Ramos (cell line): ENCODE data around the gene ERVK3-1.
"Not testable (repeated sequence)": the region's sequence is repeated elsewhere in the genome, so short reads cannot be mapped to it uniquely, and the experiment has no call there.

Experiments
- in situ Hi-C: fragments of 300-500 bp; cut with MboI; formaldehyde crosslinking; loops from one replicate; pipeline ENCODE4 v1.14.3; 2022; ENCODE audit warnings: low sequenced_read_pairs; ENCODE audit not compliant: unreplicated experiment

The ERVK3-1 gene

GRCh38 chr19:58304255-58304654 lies 922 bp upstream of the ERVK3-1 start:
- in situ Hi-C loops, result no loop called here

GRCh38 chr19:58304748-58305064 lies 471 bp upstream of the ERVK3-1 start:
- in situ Hi-C loops, result no loop called here

- in situ Hi-C loops, result no loop called here
Measured at GRCh38 chr19:58305932-58306323, 751 bp downstream of the ERVK3-1 start.

- in situ Hi-C loops, result no loop called here
Measured at GRCh38 chr19:58307736-58308135, 2.6 kb downstream of the ERVK3-1 start.

GRCh38 chr19:58310685-58311084 lies 5.5 kb downstream of the ERVK3-1 start:
- in situ Hi-C loops, result not testable (repeated sequence)

GRCh38 chr19:58311345-58311865 lies 6.2 kb downstream of the ERVK3-1 start:
- in situ Hi-C loops, result no loop called here

GRCh38 chr19:58315580-58315979 lies 10.4 kb downstream of the ERVK3-1 start:
- in situ Hi-C loops, result no loop called here

- in situ Hi-C loops, result no loop called here
Measured at GRCh38 chr19:58317476-58318072, 12.4 kb downstream of the ERVK3-1 start.

GRCh38 chr19:58318297-58318696 lies 13.1 kb downstream of the ERVK3-1 start:
- in situ Hi-C loops, result no loop called here

- in situ Hi-C loops, result no loop called here
Measured at GRCh38 chr19:58319241-58319640, 14.1 kb downstream of the ERVK3-1 start.

GRCh38 chr19:58325311-58326022 lies 20.3 kb downstream of the ERVK3-1 start:
- in situ Hi-C loops, result no loop called here

GRCh38 chr19:58326501-58326913 lies 21.3 kb downstream of the ERVK3-1 start:
- in situ Hi-C loops, result no loop called here

GRCh38 chr19:58326914-58327726 lies 21.9 kb downstream of the ERVK3-1 start, which contains the start of gene ZSCAN22:
Gene ZSCAN22 (plus strand): TSS chr19:58326994. CDS start chr19:58334803, 7,809 bp downstream.
- in situ Hi-C loops, result no loop called here

GRCh38 chr19:58328999-58329398 lies 23.8 kb downstream of the ERVK3-1 start:
- in situ Hi-C loops, result no loop called here

- in situ Hi-C loops, result no loop called here
Measured at GRCh38 chr19:58330458-58330857, 25.3 kb downstream of the ERVK3-1 start.

GRCh38 chr19:58332697-58333096 lies 27.5 kb downstream of the ERVK3-1 start:
- in situ Hi-C loops, result no loop called here

- in situ Hi-C loops, result no loop called here
Measured at GRCh38 chr19:58334691-58335249, 29.6 kb downstream of the ERVK3-1 start.

- in situ Hi-C loops, result no loop called here
Measured at GRCh38 chr19:58335630-58336029, 30.5 kb downstream of the ERVK3-1 start.

- in situ Hi-C loops, result no loop called here
Measured at GRCh38 chr19:58336216-58336615, 31.0 kb downstream of the ERVK3-1 start.

GRCh38 chr19:58336820-58337219 lies 31.6 kb downstream of the ERVK3-1 start:
- in situ Hi-C loops, result no loop called here

GRCh38 chr19:58338336-58338735 lies 33.2 kb downstream of the ERVK3-1 start:
- in situ Hi-C loops, result no loop called here
